Activated CD8-positive, alpha-beta memory T cell treated with anti-CD3 and anti-CD28 coated beads, Interleukin-2, amount 50 U/mL, for 1 hour (primary cell): ENCODE results near the gene NECTIN3.

Source experiments
- DNase-seq: peaks from one replicate; pipeline ENCODE4 v3.0.0-alpha.2; 2020; ENCODE audit errors: extremely low read depth

Gene NECTIN3

GRCh38 chr3:111200027-111200426 lies 128.4 kb downstream of the NECTIN3 start:
- no peak for DNase-seq

GRCh38 chr3:111210003-111210711 lies 138.5 kb downstream of the NECTIN3 start:
- DNase-seq = no peak

DNA sequence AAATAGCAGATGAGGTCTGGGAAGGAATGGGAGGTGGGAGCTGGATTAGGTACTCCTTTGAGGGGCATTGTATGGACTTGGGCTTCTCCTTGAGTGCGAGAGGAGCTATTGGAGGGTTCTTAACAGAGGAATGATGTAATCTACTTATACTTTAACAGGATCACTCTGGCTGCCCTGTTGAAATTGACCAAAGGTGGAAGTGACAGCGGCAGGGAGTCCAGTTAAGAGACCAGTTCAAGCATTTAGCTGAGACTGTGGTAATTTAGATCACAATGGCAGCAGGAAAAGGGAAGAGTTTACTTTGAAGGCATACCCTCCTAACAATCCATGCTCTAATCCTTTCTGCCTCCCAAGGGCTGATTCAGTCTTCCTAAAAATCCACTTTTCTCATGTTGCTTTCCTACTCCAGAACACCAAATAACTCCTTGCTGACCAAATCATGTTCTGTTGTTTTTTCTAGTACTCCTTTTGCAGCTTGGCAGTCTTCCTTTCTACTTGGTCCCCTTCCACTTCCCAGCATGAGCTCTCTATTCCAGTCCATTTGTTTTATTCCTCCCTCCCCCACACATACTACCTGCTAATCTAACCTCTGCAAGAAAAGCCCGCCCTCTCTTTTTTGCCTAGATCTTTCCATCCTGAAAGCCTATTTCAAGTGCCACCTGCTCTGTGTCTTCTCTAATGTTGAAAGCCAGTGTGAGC lies 139.4 kb downstream of the NECTIN3 start:
- no peak for DNase-seq

- no peak for DNase-seq
These were observed 140.9 kb downstream of the NECTIN3 start for GRCh38 chr3:111212511-111212910.

DNA sequence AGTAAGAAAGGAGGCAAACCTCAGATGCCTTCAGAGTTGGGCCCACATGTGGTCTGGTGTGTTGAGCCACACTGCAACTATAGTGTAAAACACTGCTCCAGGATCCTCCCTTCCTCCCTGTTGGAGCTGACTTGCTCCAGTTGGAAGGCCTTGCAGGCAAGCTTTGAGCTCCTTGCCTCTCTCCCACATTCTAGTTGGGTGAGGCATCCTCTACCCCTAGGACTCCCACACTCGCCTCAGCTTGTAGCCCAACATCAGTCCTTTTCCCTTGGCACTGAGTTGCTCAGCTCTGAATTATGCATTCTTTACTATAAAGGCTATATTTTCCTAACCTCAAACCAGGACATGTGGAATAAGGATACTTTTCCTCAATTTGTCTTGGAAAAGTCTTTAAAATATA lies 143.9 kb downstream of the NECTIN3 start:
- no peak for DNase-seq

DNA sequence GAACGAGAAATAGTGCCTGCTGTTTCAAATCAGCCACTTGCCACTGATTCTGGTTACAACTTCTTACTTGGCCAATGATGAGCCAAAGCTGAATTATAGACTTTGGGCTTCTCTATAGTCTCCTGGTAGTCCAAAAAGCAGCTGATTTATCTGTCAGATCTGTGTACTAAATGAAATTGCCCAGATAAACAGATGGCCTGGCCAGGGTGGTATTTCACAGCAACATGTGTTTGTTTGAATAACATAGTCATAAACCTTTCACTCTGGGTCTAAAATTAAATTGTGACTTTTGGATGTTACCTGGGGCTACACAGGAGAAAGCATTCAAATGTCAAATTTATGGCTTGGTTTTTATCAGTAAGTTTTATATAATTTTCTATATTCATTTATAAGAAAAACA lies 147.0 kb downstream of the NECTIN3 start:
- no peak for DNase-seq

GRCh38 chr3:111227216-111227615 lies 155.6 kb downstream of the NECTIN3 start:
- no peak for DNase-seq

DNA sequence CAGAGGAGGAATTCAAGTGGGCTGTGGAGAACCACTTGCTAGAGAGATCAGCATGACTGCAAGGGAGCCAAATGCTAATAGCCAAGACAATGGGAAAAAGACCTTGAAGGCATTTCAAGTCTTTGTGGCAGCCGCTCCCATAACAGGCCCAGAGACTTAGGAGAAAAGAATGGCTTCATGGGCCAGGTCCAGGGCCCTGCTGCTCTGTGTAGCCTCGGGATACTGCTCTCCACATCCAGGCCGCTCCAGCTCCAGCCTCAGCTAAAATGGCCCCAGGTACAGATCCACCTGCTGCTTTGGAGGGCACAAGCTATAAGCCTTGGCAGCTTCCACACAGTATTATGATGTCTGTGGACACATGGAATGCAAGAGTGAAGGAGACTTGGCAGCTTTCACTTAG lies 157.7 kb downstream of the NECTIN3 start:
- DNase-seq = no peak

DNA sequence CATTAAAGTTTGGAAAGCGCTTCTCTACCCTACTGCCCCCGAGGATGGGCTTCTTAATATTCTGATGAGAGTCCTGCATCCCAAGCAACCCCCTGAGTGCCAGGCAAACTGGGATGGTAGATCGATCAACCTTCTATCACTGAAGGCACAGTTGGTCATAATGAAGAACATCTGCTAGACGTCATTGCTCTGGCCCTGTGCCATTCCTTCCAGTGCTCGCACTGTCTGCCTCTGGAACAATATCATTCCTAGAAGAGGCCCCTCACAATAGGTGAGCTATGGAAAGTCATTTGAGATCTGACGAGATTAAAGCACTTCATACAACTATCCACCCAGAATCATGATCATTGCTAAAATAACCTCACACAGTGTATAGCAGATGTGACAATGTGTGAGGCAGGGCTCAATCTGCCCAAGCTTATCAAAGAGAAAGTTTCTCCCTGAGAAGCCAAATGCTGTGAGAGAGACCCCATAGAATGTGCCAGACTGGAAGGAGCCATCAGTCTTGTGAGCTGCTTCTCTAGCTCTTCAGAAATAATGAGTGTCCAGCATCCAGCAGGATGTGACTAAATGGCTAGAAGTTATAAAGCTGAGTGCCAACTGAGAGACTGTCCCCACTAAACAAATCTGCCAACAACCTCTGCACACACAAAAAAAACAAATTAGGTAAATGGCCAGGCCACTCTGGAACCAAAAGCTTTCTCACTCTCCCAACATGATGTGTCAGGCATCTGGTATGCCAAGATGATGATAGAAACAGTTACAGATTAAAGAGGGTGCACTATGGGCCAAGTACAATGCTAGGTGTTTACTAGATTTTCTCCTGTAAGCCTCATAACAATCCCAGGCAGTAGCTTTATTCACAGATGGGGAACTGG lies 165.5 kb downstream of the NECTIN3 start:
- DNase-seq = no peak

DNA sequence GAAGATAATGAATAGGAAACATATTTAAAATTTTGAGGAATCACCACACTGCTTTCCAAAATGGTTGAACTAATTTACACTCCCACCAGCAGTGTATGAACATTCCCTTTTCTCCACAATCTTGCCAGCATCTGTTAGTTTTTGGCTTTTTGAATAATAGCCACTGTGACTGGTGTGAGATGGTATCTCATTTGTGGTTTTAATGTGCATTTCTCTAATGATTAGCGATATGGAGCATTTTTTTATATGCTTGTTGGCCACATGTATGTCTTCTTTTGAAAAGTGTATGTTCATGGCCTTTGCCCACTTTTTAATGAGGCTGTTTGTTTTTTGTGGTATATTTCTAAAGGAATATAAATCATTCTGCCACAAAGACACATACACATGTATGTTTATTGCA lies 166.3 kb downstream of the NECTIN3 start:
- no peak for DNase-seq

DNA sequence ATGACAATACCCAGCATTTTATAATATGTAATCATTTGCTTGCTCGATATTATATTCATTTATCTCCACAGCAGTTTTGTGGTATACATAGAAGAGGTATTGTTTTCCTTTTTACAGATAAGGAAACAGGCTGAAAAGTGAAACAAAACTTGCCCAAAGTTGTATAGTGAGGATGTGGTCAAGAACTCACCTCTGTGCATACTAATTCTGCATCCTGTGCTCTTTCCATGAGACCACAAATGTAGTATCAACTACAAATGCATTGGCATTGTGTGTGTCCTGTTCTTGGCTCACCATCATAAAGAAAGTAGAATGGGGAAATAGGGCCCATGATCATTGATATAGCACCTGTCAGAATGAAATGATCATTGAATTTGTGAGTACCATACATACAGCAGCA lies 167.3 kb downstream of the NECTIN3 start:
- DNase-seq = no peak

- no peak for DNase-seq
These were observed 170.3 kb downstream of the NECTIN3 start for GRCh38 chr3:111241960-111242359.
